ENCODE results near the gene LACTB. TPM values are rescaled to one million over a fixed set of nuclear protein-coding genes. Genes with fewer than 3 reads are reported as not detected.

Gene LACTB
- total and polyA plus RNA-seq, 2 of the 13 experiments (the other 11 are each of a cell fraction or from before 2014, with no cell fraction given): 14.8 to 23.0 TPM

DNA sequence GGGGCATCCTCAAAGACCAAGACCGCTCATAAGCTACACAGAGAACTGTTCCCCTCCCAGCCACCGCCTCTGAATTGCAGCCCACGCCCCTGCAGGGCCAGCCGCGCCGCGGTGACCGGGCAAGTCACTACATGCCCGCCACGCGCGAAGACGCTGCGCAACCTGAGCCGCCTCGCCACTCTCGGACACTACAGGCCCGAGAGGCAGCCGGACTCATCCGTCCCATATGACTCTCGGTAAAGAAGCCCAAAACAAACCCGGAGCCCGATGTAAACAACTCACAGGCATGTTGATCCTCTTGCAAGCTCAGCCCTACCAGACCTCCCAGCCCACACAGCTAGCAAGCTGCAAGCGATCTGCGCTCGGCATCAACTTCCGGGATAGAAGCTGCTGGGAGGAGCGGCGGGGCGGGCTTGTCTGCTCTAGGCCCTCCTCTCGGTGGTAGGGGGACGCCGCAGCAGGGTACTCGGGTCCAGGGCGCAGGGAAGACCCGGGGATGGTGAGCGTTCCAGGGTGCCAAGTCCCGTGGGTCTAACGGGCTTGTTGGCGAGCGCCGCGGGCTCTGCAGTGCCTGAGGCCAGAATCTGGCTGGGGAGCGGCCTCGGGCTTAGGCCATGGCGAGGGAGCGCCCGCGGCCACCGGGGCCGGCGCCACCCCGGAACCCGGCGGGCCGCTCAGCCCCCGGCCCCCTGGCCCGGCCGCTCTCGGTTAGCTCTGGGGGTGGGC lies 35.6 kb downstream of the LACTB start, which contains the start of gene RPS27L (continued):
- peak; percentile 57 for TF ChIP-seq MEIS1 (CRISPR knock-in tag; IDR thresholded peaks at IDR 0.05; ENCODE audit: borderline replicate concordance)
- no peak; the same call in 1 of the 2 replicates for TF ChIP-seq ZNF234 (CRISPR knock-in tag; conservative IDR thresholded peaks at IDR 0.05)
- TF ChIP-seq, protein P1, sequence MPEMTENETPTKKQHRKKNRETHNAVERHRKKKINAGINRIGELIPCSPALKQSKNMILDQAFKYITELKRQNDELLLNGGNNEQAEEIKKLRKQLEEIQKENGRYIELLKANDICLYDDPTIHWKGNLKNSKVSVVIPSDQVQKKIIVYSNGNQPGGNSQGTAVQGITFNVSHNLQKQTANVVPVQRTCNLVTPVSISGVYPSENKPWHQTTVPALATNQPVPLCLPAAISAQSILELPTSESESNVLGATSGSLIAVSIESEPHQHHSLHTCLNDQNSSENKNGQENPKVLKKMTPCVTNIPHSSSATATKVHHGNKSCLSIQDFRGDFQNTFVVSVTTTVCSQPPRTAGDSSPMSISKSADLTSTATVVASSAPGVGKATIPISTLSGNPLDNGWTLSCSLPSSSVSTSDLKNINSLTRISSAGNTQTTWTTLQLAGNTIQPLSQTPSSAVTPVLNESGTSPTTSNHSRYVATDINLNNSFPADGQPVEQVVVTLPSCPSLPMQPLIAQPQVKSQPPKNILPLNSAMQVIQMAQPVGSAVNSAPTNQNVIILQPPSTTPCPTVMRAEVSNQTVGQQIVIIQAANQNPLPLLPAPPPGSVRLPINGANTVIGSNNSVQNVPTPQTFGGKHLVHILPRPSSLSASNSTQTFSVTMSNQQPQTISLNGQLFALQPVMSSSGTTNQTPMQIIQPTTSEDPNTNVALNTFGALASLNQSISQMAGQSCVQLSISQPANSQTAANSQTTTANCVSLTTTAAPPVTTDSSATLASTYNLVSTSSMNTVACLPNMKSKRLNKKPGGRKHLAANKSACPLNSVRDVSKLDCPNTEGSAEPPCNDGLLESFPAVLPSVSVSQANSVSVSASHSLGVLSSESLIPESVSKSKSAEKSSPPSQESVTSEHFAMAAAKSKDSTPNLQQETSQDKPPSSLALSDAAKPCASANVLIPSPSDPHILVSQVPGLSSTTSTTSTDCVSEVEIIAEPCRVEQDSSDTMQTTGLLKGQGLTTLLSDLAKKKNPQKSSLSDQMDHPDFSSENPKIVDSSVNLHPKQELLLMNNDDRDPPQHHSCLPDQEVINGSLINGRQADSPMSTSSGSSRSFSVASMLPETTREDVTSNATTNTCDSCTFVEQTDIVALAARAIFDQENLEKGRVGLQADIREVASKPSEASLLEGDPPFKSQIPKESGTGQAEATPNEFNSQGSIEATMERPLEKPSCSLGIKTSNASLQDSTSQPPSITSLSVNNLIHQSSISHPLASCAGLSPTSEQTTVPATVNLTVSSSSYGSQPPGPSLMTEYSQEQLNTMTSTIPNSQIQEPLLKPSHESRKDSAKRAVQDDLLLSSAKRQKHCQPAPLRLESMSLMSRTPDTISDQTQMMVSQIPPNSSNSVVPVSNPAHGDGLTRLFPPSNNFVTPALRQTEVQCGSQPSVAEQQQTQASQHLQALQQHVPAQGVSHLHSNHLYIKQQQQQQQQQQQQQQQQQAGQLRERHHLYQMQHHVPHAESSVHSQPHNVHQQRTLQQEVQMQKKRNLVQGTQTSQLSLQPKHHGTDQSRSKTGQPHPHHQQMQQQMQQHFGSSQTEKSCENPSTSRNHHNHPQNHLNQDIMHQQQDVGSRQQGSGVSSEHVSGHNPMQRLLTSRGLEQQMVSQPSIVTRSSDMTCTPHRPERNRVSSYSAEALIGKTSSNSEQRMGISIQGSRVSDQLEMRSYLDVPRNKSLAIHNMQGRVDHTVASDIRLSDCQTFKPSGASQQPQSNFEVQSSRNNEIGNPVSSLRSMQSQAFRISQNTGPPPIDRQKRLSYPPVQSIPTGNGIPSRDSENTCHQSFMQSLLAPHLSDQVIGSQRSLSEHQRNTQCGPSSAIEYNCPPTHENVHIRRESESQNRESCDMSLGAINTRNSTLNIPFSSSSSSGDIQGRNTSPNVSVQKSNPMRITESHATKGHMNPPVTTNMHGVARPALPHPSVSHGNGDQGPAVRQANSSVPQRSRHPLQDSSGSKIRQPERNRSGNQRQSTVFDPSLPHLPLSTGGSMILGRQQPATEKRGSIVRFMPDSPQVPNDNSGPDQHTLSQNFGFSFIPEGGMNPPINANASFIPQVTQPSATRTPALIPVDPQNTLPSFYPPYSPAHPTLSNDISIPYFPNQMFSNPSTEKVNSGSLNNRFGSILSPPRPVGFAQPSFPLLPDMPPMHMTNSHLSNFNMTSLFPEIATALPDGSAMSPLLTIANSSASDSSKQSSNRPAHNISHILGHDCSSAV (CRISPR knock-in tag; IDR thresholded peaks at IDR 0.05; ENCODE audit: borderline replicate concordance): no peak
- peak; percentile 66; the same call in 1 of the 2 replicates for TF ChIP-seq ZSCAN21 (CRISPR knock-in tag; IDR thresholded peaks at IDR 0.05; ENCODE audit: borderline replicate concordance)
- TF ChIP-seq KMT2B (CRISPR knock-in tag; IDR thresholded peaks at IDR 0.05): peak; percentile 92
- TF ChIP-seq ZNF747 (CRISPR knock-in tag; IDR thresholded peaks at IDR 0.05; ENCODE audit: borderline replicate concordance): no peak; the same call in 1 of the 2 replicates
- TF ChIP-seq KDM5B (CRISPR knock-in tag; IDR thresholded peaks at IDR 0.05; ENCODE audit: borderline replicate concordance): peak; percentile 63; the same call in 1 of the 2 replicates
- no peak for TF ChIP-seq ZNF251 (CRISPR knock-in tag; IDR thresholded peaks at IDR 0.05)
- TF ChIP-seq NCOA2 (CRISPR knock-in tag; IDR thresholded peaks at IDR 0.05): peak; percentile 54
- TF ChIP-seq MXI1 (IDR thresholded peaks at IDR 0.05; ENCODE audit: borderline replicate concordance, low read depth, low read length): peak; percentile 84; the same call in 2 of the 3 replicates
- peak; percentile 81 for TF ChIP-seq TGIF2 (CRISPR knock-in tag; IDR thresholded peaks at IDR 0.05)
- TF ChIP-seq SCMH1 (CRISPR knock-in tag; IDR thresholded peaks at IDR 0.05; ENCODE audit: borderline replicate concordance): no peak
- TF ChIP-seq ZNF644 (CRISPR knock-in tag; IDR thresholded peaks at IDR 0.05; ENCODE audit: low read depth): no peak
- TF ChIP-seq ZNF33A (CRISPR knock-in tag; IDR thresholded peaks at IDR 0.05; ENCODE audit: borderline replicate concordance): no peak
- no peak; the same call in 1 of the 2 replicates for TF ChIP-seq CBFB (CRISPR knock-in tag; IDR thresholded peaks at IDR 0.05)
- TF ChIP-seq CAMTA2 (CRISPR knock-in tag; IDR thresholded peaks at IDR 0.05; ENCODE audit: borderline replicate concordance): peak; percentile 72; the same call in 1 of the 2 replicates
- peak; percentile 66; the same call in 1 of the 2 replicates for TF ChIP-seq DNMT1 (CRISPR knock-in tag; IDR thresholded peaks at IDR 0.05)
- no peak for TF ChIP-seq ZNF572 (CRISPR knock-in tag; IDR thresholded peaks at IDR 0.05)
- 0 out of 2 replicates have a peak, but pooled peaks have one; percentile 51 for TF ChIP-seq ZNF530 (CRISPR knock-in tag; IDR thresholded peaks at IDR 0.05; ENCODE audit: low read depth)
- TF ChIP-seq ZNF24 (IDR thresholded peaks at IDR 0.05): no peak
- TF ChIP-seq ZNF282 (IDR thresholded peaks at IDR 0.05; ENCODE audit: partially characterized antibody): no peak
- TF ChIP-seq GFI1 (CRISPR knock-in tag; IDR thresholded peaks at IDR 0.05; ENCODE audit: borderline replicate concordance): no peak
- TF ChIP-seq ZNF20 (CRISPR knock-in tag; IDR thresholded peaks at IDR 0.05): no peak
- peak; percentile 99 for TF ChIP-seq ELF1 (CRISPR knock-in tag; IDR thresholded peaks at IDR 0.05)

Data from HepG2 (cell line).